GM12878 (cell line): Measurements from ENCODE around the gene ZNF267. TPM values are rescaled to one million over a fixed set of nuclear protein-coding genes. Genes with fewer than 3 reads are reported as not detected.

ENCODE experiments used
- ATAC-seq: fragments of 200-7000 bp; cut with Tn5 transposase; 3 replicates; pipeline ENCODE4 v1.9.1; 2020; ENCODE audit warnings: mild to moderate bottlenecking, moderate library complexity
- BruUV-seq: library from RNA; stranded (reverse); fragments of 400-500 nt; replicated peaks from 2 replicates; lab custom pipeline; 2021; lab: Mats Ljungman, UMichigan
- CTCF ChIA-PET: fragments of 300-600 bp; sonication (Branson Sonifier 250); formaldehyde crosslinking; extraction: SDS; loops from one replicate; lab custom pipeline; 2021; ENCODE audit warnings: inconsistent platforms; lab: Yijun Ruan, JAX
- POLR2A ChIA-PET: fragments of 350-600 bp; formaldehyde crosslinking; extraction: SDS; loops from one replicate; lab custom pipeline; 2021; ENCODE audit warnings: inconsistent platforms; lab: Charles Lee
- RAD21 ChIA-PET: fragments of 300-600 bp; sonication (Branson Sonifier 250); formaldehyde crosslinking; loops from one replicate; lab custom pipeline; 2023; ENCODE audit warnings: antibody characterized with exemption; ENCODE audit not compliant: unreplicated experiment; lab: Charles Lee
- SMC1A ChIA-PET: fragments of 300-600 bp; sonication (Branson Sonifier 250); formaldehyde crosslinking; loops from one replicate; lab custom pipeline; 2023; ENCODE audit not compliant: unreplicated experiment, uncharacterized antibody; lab: Charles Lee
- DNase-seq: peaks from one replicate; pipeline ENCODE4 v3.0.0-alpha.2; 2011; ENCODE audit warnings: low read depth, low spot score
- FAIRE-seq: peaks from 3 replicates; lab custom pipeline; 2011; peaks lifted over from hg19 to GRCh38; lab: Jason Lieb, UNC
- H2AFZ ChIP-seq: 2 replicates; pipeline ENCODE4 v1.6.0; 2011; ENCODE audit warnings: low read depth, low read length, control low read depth; ENCODE audit not compliant: control insufficient read depth
- H3K27ac ChIP-seq: 2 replicates; pipeline ENCODE4 v1.5.1; 2011; ENCODE audit warnings: control low read depth; ENCODE audit not compliant: control insufficient read depth, insufficient read depth
- H3K27me3 ChIP-seq, 2 experiments: replicated peaks in 1 of 2; 2 replicates each; pipeline versions ENCODE4 v1.6.0 to v1.6.1; 2011; ENCODE audit warnings: low read length in 1 of 2; ENCODE audit not compliant: control insufficient read depth in 2 of 2, insufficient read depth in 2 of 2
- H3K36me3 ChIP-seq, 2 experiments: 2 replicates each; pipeline ENCODE4 v1.5.1; 2011; ENCODE audit warnings: low read length in 1 of 2; ENCODE audit not compliant: control insufficient read depth in 2 of 2, insufficient read depth in 2 of 2
- H3K4me1 ChIP-seq: 2 replicates; pipeline ENCODE4 v1.6.1; 2011; ENCODE audit warnings: mild to moderate bottlenecking, low read length, moderate library complexity, mixed read lengths; ENCODE audit not compliant: control insufficient read depth, insufficient read depth
- H3K4me2 ChIP-seq: 2 replicates; pipeline ENCODE4 v1.6.0; 2011; ENCODE audit warnings: control low read depth; ENCODE audit not compliant: control insufficient read depth, insufficient read depth
- H3K4me3 ChIP-seq: fragments of 200-600 bp; sonication (generic); 2 replicates; pipeline ENCODE4 v1.5.1; 2016
- H3K79me2 ChIP-seq: 2 replicates; pipeline ENCODE4 v1.6.0; 2011; ENCODE audit warnings: low read length; ENCODE audit not compliant: control insufficient read depth, insufficient read depth
- H3K9ac ChIP-seq: 2 replicates; pipeline ENCODE4 v1.8.0; 2011; ENCODE audit warnings: low read length, control low read depth, mixed read lengths; ENCODE audit not compliant: control insufficient read depth, insufficient read depth
- H3K9me3 ChIP-seq: replicated peaks from 3 replicates; pipeline ENCODE4 v1.5.1; 2011; ENCODE audit warnings: mild to moderate bottlenecking, low read length; ENCODE audit not compliant: control insufficient read depth, insufficient read depth
- H4K20me1 ChIP-seq: 2 replicates; pipeline ENCODE4 v1.6.0; 2011; ENCODE audit not compliant: control insufficient read depth, insufficient read depth
- BMI1 ChIP-seq: fragments of 450-650 bp; IDR thresholded peaks from 2 replicates; pipeline ENCODE4 v1.6.1; 2016; ENCODE audit warnings: mild to moderate bottlenecking, moderate library complexity, borderline replicate concordance
- CBFB ChIP-seq: IDR thresholded peaks from 2 replicates; pipeline ENCODE4 v1.6.1; 2016; ENCODE audit warnings: antibody characterized with exemption, low read depth
- CBX3 ChIP-seq: fragments of 200-600 bp; sonication (generic); IDR thresholded peaks from 2 replicates; pipeline ENCODE4 v1.6.1; 2016; ENCODE audit warnings: low read depth, borderline replicate concordance
- KLF5 ChIP-seq: fragments of 450-650 bp; IDR thresholded peaks from 2 replicates; pipeline ENCODE4 v1.6.1; 2014; ENCODE audit warnings: mild to moderate bottlenecking; ENCODE audit not compliant: partially characterized antibody
- NFYB ChIP-seq: IDR thresholded peaks from 2 replicates; pipeline ENCODE4 v1.6.1; 2011; ENCODE audit warnings: low read depth, mild to moderate bottlenecking, low read length, improper control_type of control experiment, moderate library complexity; ENCODE audit not compliant: insufficient read depth
- RB1 ChIP-seq: fragments of 450-650 bp; formaldehyde crosslinking; IDR thresholded peaks from 2 replicates; pipeline ENCODE4 v1.6.1; 2017; ENCODE audit warnings: mild to moderate bottlenecking, borderline replicate concordance
- RFX5 ChIP-seq: IDR thresholded peaks from 2 replicates; pipeline ENCODE4 v1.6.1; 2011; ENCODE audit warnings: low read depth, low read length, improper control_type of control experiment
- RUNX3 ChIP-seq: IDR thresholded peaks from 2 replicates; pipeline ENCODE4 v1.6.1; 2012; ENCODE audit warnings: low read length, inconsistent platforms
- SMAD5 ChIP-seq: IDR thresholded peaks from 2 replicates; pipeline ENCODE4 v1.6.1; 2016; ENCODE audit warnings: antibody characterized with exemption, low read depth
- TARDBP ChIP-seq: IDR thresholded peaks from 2 replicates; pipeline ENCODE4 v1.6.1; 2016; ENCODE audit warnings: borderline replicate concordance
- YY1 ChIP-seq: IDR thresholded peaks from 2 replicates; pipeline ENCODE4 v1.6.1; 2011; ENCODE audit warnings: low read depth, mild to moderate bottlenecking, low read length
- whole genome bisulfite sequencing: methylation state at CpG from one replicate; pipeline ENCODE4 v1.1.6; 2016; ENCODE audit warnings: low lambda C conversion rate; ENCODE audit not compliant: insufficient replicate concordance, insufficient coverage; ENCODE audit errors: missing lambda C conversion rate; 5-methylcytosine and 5-hydroxymethylcytosine counted together
- in situ Hi-C: fragments of 300-500 bp; cut with MboI; formaldehyde crosslinking; loops from 9 replicates; pipeline ENCODE4 v1.14.3; 2018; ENCODE audit warnings: mixed read lengths
- intact Hi-C: fragments of 100-400 bp; cut with micrococcal nuclease; formaldehyde crosslinking; loops from one replicate; pipeline ENCODE4 v1.14.2; 2022; ENCODE audit not compliant: unreplicated experiment
- polyA plus RNA-seq, 11 experiments: library from polyadenylated mRNA; depleted of rRNA in 4 of 11; unstranded in 6 of 11; stranded (reverse) in 5 of 11; fragments of >200 nt; fragmentation: Nextera tagmentation in 4 of 11; fragmentation: Illumina TruSeq in 1 of 11; extraction: Ambion mirVana in 4 of 11; extraction: Trizol in 1 of 11; gene quantifications; 1 replicate in 1 of 11; 2 replicates in 10 of 11; pipeline versions ENCODE4 v1.2.1 to v1.2.3, GENCODE V29; 2011 to 2016; ENCODE audit warnings: inconsistent platforms in 2 of 11, missing spikeins in 2 of 11, low read depth in 1 of 11
- total RNA-seq, 4 experiments: library from RNA; depleted of rRNA in 3 of 4; stranded (reverse); fragments of >200 nt in 3 of 4; fragmentation: Illumina TruSeq in 1 of 4; extraction: Trizol in 1 of 4; gene quantifications; 2 replicates each; pipeline versions ENCODE4 v1.2.1 to v1.2.3, GENCODE V29; 2013 to 2021
- TF ChIP-seq, protein P1 (sequence below): fragments of 450-650 bp; IDR thresholded peaks from 2 replicates; pipeline ENCODE4 v1.6.1; 2017; ENCODE audit warnings: mild to moderate bottlenecking, moderate library complexity
- TF ChIP-seq, protein P2 (sequence below), 3 experiments: IDR thresholded peaks in 2 of 3; conservative IDR thresholded peaks in 1 of 3; 2 replicates each; pipeline ENCODE4 v1.5.1; 2011; ENCODE audit warnings: low read depth in 3 of 3, low read length in 3 of 3, mild to moderate bottlenecking in 3 of 3, control low read depth in 2 of 3, moderate library complexity in 2 of 3, inconsistent platforms in 1 of 3, mixed read lengths in 1 of 3; ENCODE audit not compliant: control insufficient read depth in 2 of 3, insufficient read depth in 1 of 3; ENCODE audit errors: extremely low read depth in 1 of 3
- TF ChIP-seq, protein P3 (sequence below): fragments of 450-650 bp; IDR thresholded peaks from 2 replicates; pipeline ENCODE4 v1.6.1; 2017; ENCODE audit warnings: low read depth, mild to moderate bottlenecking, moderate library complexity

Gene ZNF267
- total and polyA plus RNA-seq, 10 of the 15 experiments (the other 5 are each of a cell fraction or from before 2014, with no cell fraction given), result 16.3 to 54.6 (median 29.6) TPM

DNA sequence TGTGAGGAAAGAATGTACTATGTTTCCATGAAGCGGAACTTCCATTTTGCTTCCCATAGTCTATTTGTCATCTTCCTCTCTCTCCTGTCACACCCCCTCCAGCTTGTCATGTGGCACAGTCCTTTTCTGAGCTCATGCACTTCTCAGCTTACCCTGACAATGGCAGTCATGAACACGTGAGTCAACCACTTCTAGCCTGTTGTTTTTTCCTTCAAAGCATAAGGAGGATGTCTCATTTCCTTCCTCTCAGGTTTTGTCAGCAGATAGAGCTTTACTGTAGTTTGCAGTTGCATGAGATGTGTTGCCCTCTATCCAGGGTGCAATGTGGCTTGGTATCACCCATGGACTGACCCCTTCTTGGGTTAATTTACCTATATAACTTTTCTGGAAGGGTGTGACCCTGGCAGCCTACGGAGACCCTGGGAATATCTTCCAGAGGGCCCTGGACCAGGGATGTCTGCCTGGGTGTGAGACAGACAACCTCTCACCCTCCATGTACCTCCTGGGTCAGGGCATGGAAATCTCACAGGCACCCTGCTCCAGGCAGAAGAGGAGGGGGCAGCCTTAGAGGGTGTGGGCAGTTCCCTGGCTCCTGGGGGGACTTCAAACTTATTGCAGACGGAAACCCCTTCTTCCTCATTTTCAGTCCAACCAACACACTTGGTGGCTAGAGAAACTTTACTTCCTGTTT lies 4.0 kb upstream of the ZNF267 start (continued):
- TF ChIP-seq, protein P1, sequence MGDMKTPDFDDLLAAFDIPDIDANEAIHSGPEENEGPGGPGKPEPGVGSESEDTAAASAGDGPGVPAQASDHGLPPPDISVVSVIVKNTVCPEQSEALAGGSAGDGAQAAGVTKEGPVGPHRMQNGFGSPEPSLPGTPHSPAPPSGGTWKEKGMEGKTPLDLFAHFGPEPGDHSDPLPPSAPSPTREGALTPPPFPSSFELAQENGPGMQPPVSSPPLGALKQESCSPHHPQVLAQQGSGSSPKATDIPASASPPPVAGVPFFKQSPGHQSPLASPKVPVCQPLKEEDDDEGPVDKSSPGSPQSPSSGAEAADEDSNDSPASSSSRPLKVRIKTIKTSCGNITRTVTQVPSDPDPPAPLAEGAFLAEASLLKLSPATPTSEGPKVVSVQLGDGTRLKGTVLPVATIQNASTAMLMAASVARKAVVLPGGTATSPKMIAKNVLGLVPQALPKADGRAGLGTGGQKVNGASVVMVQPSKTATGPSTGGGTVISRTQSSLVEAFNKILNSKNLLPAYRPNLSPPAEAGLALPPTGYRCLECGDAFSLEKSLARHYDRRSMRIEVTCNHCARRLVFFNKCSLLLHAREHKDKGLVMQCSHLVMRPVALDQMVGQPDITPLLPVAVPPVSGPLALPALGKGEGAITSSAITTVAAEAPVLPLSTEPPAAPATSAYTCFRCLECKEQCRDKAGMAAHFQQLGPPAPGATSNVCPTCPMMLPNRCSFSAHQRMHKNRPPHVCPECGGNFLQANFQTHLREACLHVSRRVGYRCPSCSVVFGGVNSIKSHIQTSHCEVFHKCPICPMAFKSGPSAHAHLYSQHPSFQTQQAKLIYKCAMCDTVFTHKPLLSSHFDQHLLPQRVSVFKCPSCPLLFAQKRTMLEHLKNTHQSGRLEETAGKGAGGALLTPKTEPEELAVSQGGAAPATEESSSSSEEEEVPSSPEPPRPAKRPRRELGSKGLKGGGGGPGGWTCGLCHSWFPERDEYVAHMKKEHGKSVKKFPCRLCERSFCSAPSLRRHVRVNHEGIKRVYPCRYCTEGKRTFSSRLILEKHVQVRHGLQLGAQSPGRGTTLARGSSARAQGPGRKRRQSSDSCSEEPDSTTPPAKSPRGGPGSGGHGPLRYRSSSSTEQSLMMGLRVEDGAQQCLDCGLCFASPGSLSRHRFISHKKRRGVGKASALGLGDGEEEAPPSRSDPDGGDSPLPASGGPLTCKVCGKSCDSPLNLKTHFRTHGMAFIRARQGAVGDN, result peak; percentile 20; the same call in 1 of the 2 replicates
- TF ChIP-seq RFX5 (no peak), RUNX3 (peak; percentile 52; the same call in 1 of the 2 replicates), RB1 (no peak), YY1 (0 out of 2 replicates have a peak, but pooled peaks have one; percentile 40)

DNA sequence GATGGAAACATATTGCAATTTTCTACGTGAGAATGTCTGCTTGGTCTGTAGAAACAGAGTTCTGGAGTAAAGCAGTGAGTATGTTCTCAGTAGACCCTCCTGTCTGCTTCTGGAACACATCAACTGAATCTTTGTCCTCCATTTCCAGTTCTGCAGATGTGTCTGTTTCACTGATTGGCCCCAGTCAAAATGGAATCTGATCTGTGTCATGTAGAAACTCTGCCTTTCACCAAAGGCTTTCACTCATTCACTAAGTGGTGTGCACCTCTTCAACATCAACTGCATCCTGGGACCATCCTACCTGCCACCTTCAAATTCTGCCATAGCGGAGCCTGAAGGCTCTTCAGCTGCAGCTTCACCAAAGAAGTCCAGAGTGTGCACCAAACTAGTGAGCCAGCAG lies 2.8 kb upstream of the ZNF267 start:
- Histone ChIP-seq H3K4me2 (no peak overlapping the region), H3K36me3 (no peaks in the 10 kb centered on the region), H3K4me1 (peaks cover 24% of the 10 kb centered on the region), H3K9me3 (no peaks in the 10 kb centered on the region; the same call in 2 of the 3 replicates), H3K27me3 (no peaks in the 10 kb centered on the region), H3K4me3 (no peak overlapping the region), H2AFZ (no peak overlapping the region), H3K9ac (no peak overlapping the region), H3K79me2 (peaks cover 26% of the 10 kb centered on the region), H4K20me1 (no peaks in the 10 kb centered on the region), H3K27ac (no peak overlapping the region)
- ChIA-PET SMC1A (no interaction called here), POLR2A (interaction anchor here (0.7 to 1.0 kb wide), 2 partner anchors 411 to 658 kb away, joined by 3 read pairs; no protein-coding TSS in a partner anchor), CTCF (interaction anchor here (0.7 to 9.6 kb wide), 3 partner anchors 12 to 917 kb away, joined by 3 to 92 read pairs (median 3); no protein-coding TSS in a partner anchor), RAD21 (interaction anchor here (2.9 kb wide), 1 partner anchor 411 kb away, joined by 20 read pairs; the partner anchor contains the start of gene ARMC5)
- BruUV-seq, result no TSS peak
- FAIRE-seq, result no peak
- WGBS, result 35% methylated on average over 2 of the region's 2 CpGs
- intact Hi-C loops (loop anchor here (5.0 to 10.0 kb wide), 5 partner anchors 169 to 916 kb away; partner anchors contain the start of genes FUS, ITGAX, KAT8 and SETD1A), in situ Hi-C loops (loop anchor here (5.0 to 10.0 kb wide), 8 partner anchors 64 to 916 kb away; partner anchors contain the start of genes ITGAX, KAT8, PYCARD and SETD1A)
- no peak for ATAC-seq
- DNase-seq, result no peak
- TF ChIP-seq CBX3 (no peak), CBFB (no peak), NFYB (0 out of 2 replicates have a peak, but pooled peaks have one; percentile 30), TARDBP (no peak), SMAD5 (no peak), BMI1 (no peak), KLF5 (no peak)
- TF ChIP-seq, protein P2, sequence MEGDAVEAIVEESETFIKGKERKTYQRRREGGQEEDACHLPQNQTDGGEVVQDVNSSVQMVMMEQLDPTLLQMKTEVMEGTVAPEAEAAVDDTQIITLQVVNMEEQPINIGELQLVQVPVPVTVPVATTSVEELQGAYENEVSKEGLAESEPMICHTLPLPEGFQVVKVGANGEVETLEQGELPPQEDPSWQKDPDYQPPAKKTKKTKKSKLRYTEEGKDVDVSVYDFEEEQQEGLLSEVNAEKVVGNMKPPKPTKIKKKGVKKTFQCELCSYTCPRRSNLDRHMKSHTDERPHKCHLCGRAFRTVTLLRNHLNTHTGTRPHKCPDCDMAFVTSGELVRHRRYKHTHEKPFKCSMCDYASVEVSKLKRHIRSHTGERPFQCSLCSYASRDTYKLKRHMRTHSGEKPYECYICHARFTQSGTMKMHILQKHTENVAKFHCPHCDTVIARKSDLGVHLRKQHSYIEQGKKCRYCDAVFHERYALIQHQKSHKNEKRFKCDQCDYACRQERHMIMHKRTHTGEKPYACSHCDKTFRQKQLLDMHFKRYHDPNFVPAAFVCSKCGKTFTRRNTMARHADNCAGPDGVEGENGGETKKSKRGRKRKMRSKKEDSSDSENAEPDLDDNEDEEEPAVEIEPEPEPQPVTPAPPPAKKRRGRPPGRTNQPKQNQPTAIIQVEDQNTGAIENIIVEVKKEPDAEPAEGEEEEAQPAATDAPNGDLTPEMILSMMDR (IDR thresholded peaks at IDR 0.05 in 2 of 3, conservative IDR thresholded peaks at IDR 0.05 in 1 of 3; ENCODE audit: control insufficient read depth in 2 of 3, extremely low read depth in 1 of 3, insufficient read depth in 1 of 3, low read depth in 3 of 3, low read length in 3 of 3), result no peak
- TF ChIP-seq, protein P3, sequence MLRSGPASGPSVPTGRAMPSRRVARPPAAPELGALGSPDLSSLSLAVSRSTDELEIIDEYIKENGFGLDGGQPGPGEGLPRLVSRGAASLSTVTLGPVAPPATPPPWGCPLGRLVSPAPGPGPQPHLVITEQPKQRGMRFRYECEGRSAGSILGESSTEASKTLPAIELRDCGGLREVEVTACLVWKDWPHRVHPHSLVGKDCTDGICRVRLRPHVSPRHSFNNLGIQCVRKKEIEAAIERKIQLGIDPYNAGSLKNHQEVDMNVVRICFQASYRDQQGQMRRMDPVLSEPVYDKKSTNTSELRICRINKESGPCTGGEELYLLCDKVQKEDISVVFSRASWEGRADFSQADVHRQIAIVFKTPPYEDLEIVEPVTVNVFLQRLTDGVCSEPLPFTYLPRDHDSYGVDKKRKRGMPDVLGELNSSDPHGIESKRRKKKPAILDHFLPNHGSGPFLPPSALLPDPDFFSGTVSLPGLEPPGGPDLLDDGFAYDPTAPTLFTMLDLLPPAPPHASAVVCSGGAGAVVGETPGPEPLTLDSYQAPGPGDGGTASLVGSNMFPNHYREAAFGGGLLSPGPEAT, result no peak
